GM12892 (cell line): ENCODE measurements around the gene MCM9.

Experiments used
- POLR2A ChIP-seq: IDR thresholded peaks from 2 replicates; pipeline ENCODE4 v1.6.1; 2011; ENCODE audit warnings: low read depth, low read length, control low read depth
- POLR2AphosphoS5 ChIP-seq: IDR thresholded peaks from 2 replicates; pipeline ENCODE4 v1.6.1; 2011; ENCODE audit warnings: low read depth, low read length, control low read depth

DNA sequence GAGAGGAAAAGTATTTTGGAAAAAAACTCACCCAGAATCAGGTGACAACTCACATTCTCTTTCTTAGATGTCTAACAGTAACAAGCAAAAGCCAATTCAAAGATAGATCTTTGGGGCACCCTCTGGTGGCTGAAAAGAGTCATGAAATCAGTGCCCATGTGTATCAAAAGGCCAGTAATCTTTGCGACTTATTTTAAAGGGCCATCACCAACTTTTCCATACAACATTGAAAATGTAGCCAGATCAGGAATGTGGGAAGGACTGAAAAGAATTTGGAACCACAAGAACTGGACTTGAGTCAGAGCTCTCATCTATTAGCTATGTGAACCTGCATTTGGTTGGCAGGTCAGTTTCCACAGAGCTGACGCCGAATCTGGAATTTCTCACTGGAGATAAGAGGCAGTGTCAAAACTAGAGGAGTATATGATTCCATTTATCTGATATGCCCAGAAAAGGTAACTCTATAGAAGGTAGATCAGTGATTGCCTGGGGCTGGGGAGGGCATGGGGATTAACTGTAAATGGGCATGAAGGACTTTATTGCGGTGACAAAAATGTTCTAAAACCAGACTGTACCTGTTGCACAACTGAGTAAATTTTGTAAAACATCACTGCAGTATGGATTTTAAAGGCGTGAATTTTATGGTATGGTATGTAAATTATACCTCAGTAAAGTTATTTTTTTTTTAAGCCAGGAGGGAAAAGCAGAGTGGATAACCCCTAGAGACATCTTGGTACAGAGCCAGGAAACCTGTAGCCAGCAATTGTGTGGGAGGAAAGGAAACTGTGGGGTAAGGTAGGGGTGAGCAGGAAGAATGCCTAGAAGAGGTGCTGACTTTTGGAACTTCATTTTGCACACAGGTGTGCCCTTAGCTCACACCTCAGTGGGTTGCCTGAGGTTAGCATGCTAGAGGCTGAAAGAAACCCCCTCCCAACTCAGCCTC is 158.1 kb downstream of the MCM9 start:
- TF ChIP-seq POLR2AphosphoS5: no peak
- no peak for TF ChIP-seq POLR2A
